ENCODE data around the gene ZBTB7C.

The ZBTB7C gene

GRCh38 chr18:48182779-48183178 lies 226.4 kb downstream of the ZBTB7C start:
- no peak for DNase-seq (ENCODE audit: extremely low spot score)
- CTCF ChIA-PET: interaction anchor here (0.6 kb wide), 1 partner anchor 31 kb away, joined by 3 read pairs; no protein-coding TSS in a partner anchor
- POLR2A ChIA-PET: no interaction called here
- no peak for TF ChIP-seq LEF1 (IDR thresholded peaks at IDR 0.05; ENCODE audit: borderline replicate concordance)
- no peak for TF ChIP-seq FOXA1 (IDR thresholded peaks at IDR 0.05)
- TF ChIP-seq ZNF384 (IDR thresholded peaks at IDR 0.05): no peak
- no peak for TF ChIP-seq ELF4 (IDR thresholded peaks at IDR 0.05)
- no peak for TF ChIP-seq NFRKB (IDR thresholded peaks at IDR 0.05)
- TF ChIP-seq SUZ12 (IDR thresholded peaks at IDR 0.05): no peak
- no peak for TF ChIP-seq BHLHE40 (IDR thresholded peaks at IDR 0.05; ENCODE audit: borderline replicate concordance)
- TF ChIP-seq TARDBP (IDR thresholded peaks at IDR 0.05): no peak
- no peak for TF ChIP-seq FOXK2 (IDR thresholded peaks at IDR 0.05)
- TF ChIP-seq ARNT (IDR thresholded peaks at IDR 0.05): no peak
- no peak for TF ChIP-seq FOXM1 (IDR thresholded peaks at IDR 0.05; ENCODE audit: borderline replicate concordance)
- TF ChIP-seq SP1 (IDR thresholded peaks at IDR 0.05): no peak
- TF ChIP-seq HDGF (IDR thresholded peaks at IDR 0.05; ENCODE audit: borderline replicate concordance): no peak

- DNase-seq (ENCODE audit: extremely low spot score): no peak
- CTCF ChIA-PET: no interaction called here
- POLR2A ChIA-PET: no interaction called here
Measured at GRCh38 chr18:48181857-48182256, 227.3 kb downstream of the ZBTB7C start.

GRCh38 chr18:48181087-48181823 lies 227.9 kb downstream of the ZBTB7C start:
- POLR2A ChIA-PET: no interaction called here
- CTCF ChIA-PET: no interaction called here
- TF ChIP-seq CTBP1 (IDR thresholded peaks at IDR 0.05; ENCODE audit: borderline replicate concordance): no peak
- no peak for TF ChIP-seq SUZ12 (IDR thresholded peaks at IDR 0.05)
- TF ChIP-seq FOXM1 (IDR thresholded peaks at IDR 0.05; ENCODE audit: borderline replicate concordance): no peak
- TF ChIP-seq ZNF384 (IDR thresholded peaks at IDR 0.05): no peak
- no peak for TF ChIP-seq FOXA1 (IDR thresholded peaks at IDR 0.05)
- no peak for TF ChIP-seq LEF1 (IDR thresholded peaks at IDR 0.05; ENCODE audit: borderline replicate concordance)
- no peak for TF ChIP-seq NFRKB (IDR thresholded peaks at IDR 0.05)
- TF ChIP-seq PKNOX1 (IDR thresholded peaks at IDR 0.05): no peak
- no peak for TF ChIP-seq ARNT (IDR thresholded peaks at IDR 0.05)
- no peak for TF ChIP-seq L3MBTL2 (conservative IDR thresholded peaks at IDR 0.05)
- no peak for TF ChIP-seq ELF4 (IDR thresholded peaks at IDR 0.05)
- no peak for TF ChIP-seq SP1 (IDR thresholded peaks at IDR 0.05)
- no peak for TF ChIP-seq HDGF (IDR thresholded peaks at IDR 0.05; ENCODE audit: borderline replicate concordance)
- no peak for TF ChIP-seq TARDBP (IDR thresholded peaks at IDR 0.05)
- TF ChIP-seq BHLHE40 (IDR thresholded peaks at IDR 0.05; ENCODE audit: borderline replicate concordance): no peak
- TF ChIP-seq FOXK2 (IDR thresholded peaks at IDR 0.05): no peak
- DNase-seq (ENCODE audit: extremely low spot score): no peak

More at GRCh38 chr18:48181857-48182256, 227.3 kb downstream of the ZBTB7C start:
- TF ChIP-seq ELF4 (IDR thresholded peaks at IDR 0.05) (no peak), LEF1 (IDR thresholded peaks at IDR 0.05; ENCODE audit: borderline replicate concordance) (no peak)

GRCh38 chr18:48179666-48180065 lies 229.5 kb downstream of the ZBTB7C start:
- CTCF ChIA-PET: no interaction called here
- DNase-seq (ENCODE audit: extremely low spot score): no peak
- TF ChIP-seq TARDBP (IDR thresholded peaks at IDR 0.05): no peak
- TF ChIP-seq BHLHE40 (IDR thresholded peaks at IDR 0.05; ENCODE audit: borderline replicate concordance): no peak
- TF ChIP-seq PKNOX1 (IDR thresholded peaks at IDR 0.05): no peak
- POLR2A ChIA-PET: no interaction called here

- no peak for TF ChIP-seq FOXA1 (IDR thresholded peaks at IDR 0.05)
- TF ChIP-seq NFRKB (IDR thresholded peaks at IDR 0.05): no peak
- no peak for TF ChIP-seq TARDBP (IDR thresholded peaks at IDR 0.05)
- no peak for TF ChIP-seq SUZ12 (IDR thresholded peaks at IDR 0.05)
- no peak for TF ChIP-seq LEF1 (IDR thresholded peaks at IDR 0.05; ENCODE audit: borderline replicate concordance)
- TF ChIP-seq ARNT (IDR thresholded peaks at IDR 0.05): no peak
- TF ChIP-seq FOXK2 (IDR thresholded peaks at IDR 0.05): no peak
- TF ChIP-seq L3MBTL2 (conservative IDR thresholded peaks at IDR 0.05): no peak
- TF ChIP-seq SP1 (IDR thresholded peaks at IDR 0.05): no peak
- no peak for TF ChIP-seq PKNOX1 (IDR thresholded peaks at IDR 0.05)
- TF ChIP-seq ZNF384 (IDR thresholded peaks at IDR 0.05): no peak
- no peak for TF ChIP-seq BHLHE40 (IDR thresholded peaks at IDR 0.05; ENCODE audit: borderline replicate concordance)
- TF ChIP-seq ELF4 (IDR thresholded peaks at IDR 0.05): no peak
- no peak for TF ChIP-seq CTBP1 (IDR thresholded peaks at IDR 0.05; ENCODE audit: borderline replicate concordance)
- TF ChIP-seq FOXM1 (IDR thresholded peaks at IDR 0.05; ENCODE audit: borderline replicate concordance): no peak
- TF ChIP-seq HDGF (IDR thresholded peaks at IDR 0.05; ENCODE audit: borderline replicate concordance): no peak
- DNase-seq (ENCODE audit: extremely low spot score): no peak
- ChIA-PET CTCF (no interaction called here), POLR2A (no interaction called here)
Measured at GRCh38 chr18:48179001-48179400, 230.2 kb downstream of the ZBTB7C start.

GRCh38 chr18:48176909-48177308 lies 232.3 kb downstream of the ZBTB7C start:
- ChIA-PET POLR2A (no interaction called here), CTCF (no interaction called here)
- DNase-seq (ENCODE audit: extremely low spot score): no peak
- TF ChIP-seq PKNOX1 (IDR thresholded peaks at IDR 0.05) (no peak), FOXA1 (IDR thresholded peaks at IDR 0.05) (no peak), TARDBP (IDR thresholded peaks at IDR 0.05) (no peak)
